Muscle of leg (tissue), 11 donors: ENCODE results near the gene MAD1L1. TPM values are rescaled to one million over a fixed set of nuclear protein-coding genes. Genes with fewer than 3 reads are reported as not detected.
A peak's percentile ranks its signal among the peaks of the same experiment; 100 is the strongest.

Experiments used
- DNase-seq: peaks from one replicate; pipeline ENCODE4 v3.0.0; 2013
- H3K27ac ChIP-seq: one replicate; pipeline ENCODE4 v1.5.1; 2013; ENCODE audit warnings: mild to moderate bottlenecking, low read length, control low read depth
- H3K27me3 ChIP-seq: one replicate; pipeline ENCODE4 v1.6.1; 2013; ENCODE audit warnings: low read length; ENCODE audit not compliant: control insufficient read depth, insufficient read depth
- H3K36me3 ChIP-seq: one replicate; pipeline ENCODE4 v1.6.1; 2013; ENCODE audit warnings: low read length; ENCODE audit not compliant: control insufficient read depth, insufficient read depth
- H3K4me1 ChIP-seq: one replicate; pipeline ENCODE4 v1.6.1; 2013; ENCODE audit warnings: low read length; ENCODE audit not compliant: control insufficient read depth, insufficient read depth
- H3K4me3 ChIP-seq: one replicate; pipeline ENCODE4 v1.5.1; 2013; ENCODE audit warnings: low read length, control low read depth
- H3K9me3 ChIP-seq: replicated peaks from 2 replicates; pipeline ENCODE4 v1.6.1; 2013; ENCODE audit warnings: low read depth, low read length; ENCODE audit not compliant: control insufficient read depth
- WGBS: methylation state at CpG from one replicate; pipeline ENCODE4 v1.1.5; 2013; ENCODE audit warnings: missing lambda C conversion rate; ENCODE audit not compliant: insufficient coverage; 5-methylcytosine and 5-hydroxymethylcytosine counted together
- polyA plus RNA-seq, 8 donors: library from polyadenylated mRNA; unstranded; fragments of 120-200 nt; gene quantifications; one replicate each; pipeline versions ENCODE4 v1.2.1 to v1.2.3, GENCODE V29; 2013; ENCODE audit warnings: inconsistent platforms in 1 of 8, low replicate concordance in 1 of 8; ENCODE audit not compliant: insufficient read length in 8 of 8, insufficient read depth in 1 of 8
- total RNA-seq: library from RNA; stranded (reverse); fragments of 120-200 nt; gene quantifications from one replicate; pipeline ENCODE4 v1.2.4, GENCODE V29; 2013

Gene MAD1L1
- total and polyA plus RNA-seq, 9 donors: 19.1 to 38.7 (median 21.8) TPM

- Histone ChIP-seq H3K36me3 (peaks cover 34% of the 10 kb centered on the region), H3K4me3 (no peak overlapping the region), H3K27ac (peak overlapping the region; percentile 81), H3K4me1 (peaks cover 44% of the 10 kb centered on the region), H3K9me3 (no peaks in the 10 kb centered on the region), H3K27me3 (no peaks in the 10 kb centered on the region)
- 67% methylated on average over 16 of the region's 24 CpGs for WGBS
- DNase-seq: peak; percentile 61
Observed at GRCh38 chr7:2251841-2252771, 19.4 kb upstream of the MAD1L1 start.

GRCh38 chr7:2251381-2251780, 18.6 kb upstream of the MAD1L1 start:
- Histone ChIP-seq H3K4me1 (peaks cover 52% of the 10 kb centered on the region), H3K36me3 (peaks cover 30% of the 10 kb centered on the region), H3K9me3 (no peaks in the 10 kb centered on the region), H3K4me3 (no peak overlapping the region), H3K27me3 (no peaks in the 10 kb centered on the region), H3K27ac (no peak overlapping the region)
- peak; percentile 80 for DNase-seq
- WGBS: 34% methylated on average over 5 of the region's 10 CpGs

- no peak for DNase-seq
- Histone ChIP-seq H3K27me3 (no peaks in the 10 kb centered on the region), H3K36me3 (peaks cover 17% of the 10 kb centered on the region), H3K9me3 (no peaks in the 10 kb centered on the region), H3K4me1 (peaks cover 60% of the 10 kb centered on the region), H3K4me3 (no peak overlapping the region), H3K27ac (peak overlapping the region; percentile 91)
- 75% methylated on average over 25 of the region's 27 CpGs for whole genome bisulfite sequencing
Observed at GRCh38 chr7:2249744-2250323, 17.1 kb upstream of the MAD1L1 start.

GRCh38 chr7:2248984-2249694, 16.4 kb upstream of the MAD1L1 start:
- 17% methylated on average over 18 of the region's 24 CpGs for WGBS
- no peaks in the 10 kb centered on the region for H3K27me3 ChIP-seq
- H3K4me1 ChIP-seq: peaks cover 60% of the 10 kb centered on the region
- no peaks in the 10 kb centered on the region for H3K9me3 ChIP-seq
- H3K4me3 ChIP-seq: no peak overlapping the region
- H3K27ac ChIP-seq: peak overlapping the region; percentile 91
- peaks cover 13% of the 10 kb centered on the region for H3K36me3 ChIP-seq
- peak; percentile 96 for DNase-seq

- Histone ChIP-seq H3K4me3 (no peak overlapping the region), H3K9me3 (no peaks in the 10 kb centered on the region), H3K27me3 (no peaks in the 10 kb centered on the region), H3K36me3 (peaks cover 7% of the 10 kb centered on the region), H3K4me1 (peaks cover 70% of the 10 kb centered on the region), H3K27ac (peak overlapping the region; percentile 20)
- DNase-seq: peak; percentile 48
- WGBS: 62% methylated on average over 22 of the region's 36 CpGs
Observed at GRCh38 chr7:2247141-2247995, 14.6 kb upstream of the MAD1L1 start.

- no peak overlapping the region for H3K4me3 ChIP-seq
- peak; percentile 81 for DNase-seq
- no peaks in the 10 kb centered on the region for H3K27me3 ChIP-seq
- H3K27ac ChIP-seq: peak overlapping the region; percentile 20
- H3K9me3 ChIP-seq: no peaks in the 10 kb centered on the region
- peaks cover 4% of the 10 kb centered on the region for H3K36me3 ChIP-seq
- 47% methylated on average over 16 of the region's 22 CpGs for WGBS
- H3K4me1 ChIP-seq: peaks cover 63% of the 10 kb centered on the region
Observed at GRCh38 chr7:2245883-2246675, 13.3 kb upstream of the MAD1L1 start.

- H3K27ac ChIP-seq: no peak overlapping the region
- no peaks in the 10 kb centered on the region for H3K9me3 ChIP-seq
- no peak overlapping the region for H3K4me3 ChIP-seq
- DNase-seq: no peak
- peaks cover 59% of the 10 kb centered on the region for H3K4me1 ChIP-seq
- WGBS: 91% methylated on average over 19 of the region's 25 CpGs
- H3K36me3 ChIP-seq: peaks cover 9% of the 10 kb centered on the region
- H3K27me3 ChIP-seq: no peaks in the 10 kb centered on the region
Observed at GRCh38 chr7:2244404-2244995, 11.8 kb upstream of the MAD1L1 start.

- Histone ChIP-seq H3K9me3 (no peaks in the 10 kb centered on the region), H3K4me3 (no peak overlapping the region), H3K36me3 (peaks cover 18% of the 10 kb centered on the region), H3K4me1 (peaks cover 49% of the 10 kb centered on the region), H3K27ac (no peak overlapping the region), H3K27me3 (no peaks in the 10 kb centered on the region)
- WGBS: 90% methylated on average over 2 of the region's 12 CpGs
- DNase-seq: no peak
Observed at GRCh38 chr7:2243458-2243857, 10.7 kb upstream of the MAD1L1 start.
